ENCODE data around the gene ARHGAP25. TPM values are rescaled to one million over a fixed set of nuclear protein-coding genes. Genes with fewer than 3 reads are reported as not detected.

Gene ARHGAP25
- total and polyA plus RNA-seq, 2 experiments from 2014 or later: 1.9 to 2.0 TPM

GRCh38 chr2:68727683-68728375 lies 6.8 kb upstream of the ARHGAP25 start:
- no peak overlapping the region for H3K4me3 ChIP-seq
- no peak overlapping the region for H2AFZ ChIP-seq
- Mint-ChIP-seq H3K27ac (no peak overlapping the region), H3K4me1 (peaks cover 20% of the 10 kb centered on the region), H3K4me3 (no peak overlapping the region), H3K27me3 (ENCODE audit: insufficient read depth, low read depth, poor library complexity) (peaks cover 8% of the 10 kb centered on the region), H3K36me3 (ENCODE audit: low read depth) (no peaks in the 10 kb centered on the region), H3K9me3 (no peaks in the 10 kb centered on the region)
- peaks cover 3% of the 10 kb centered on the region; the same call in 1 of the 2 replicates for H3K4me1 ChIP-seq (ENCODE audit: insufficient read depth)
- H4K20me1 ChIP-seq (replicated peaks; ENCODE audit: insufficient read depth): no peaks in the 10 kb centered on the region
- ATAC-seq (no peak), DNase-seq (ENCODE audit: low spot score) (no peak)
- H3K79me2 ChIP-seq (replicated peaks; ENCODE audit: insufficient read depth): no peaks in the 10 kb centered on the region
- H3F3A ChIP-seq (replicated peaks; ENCODE audit: low read depth): no peaks in the 10 kb centered on the region
- no peak overlapping the region for H3K4me2 ChIP-seq
- H3K27ac ChIP-seq (ENCODE audit: low read depth): no peak overlapping the region
- H3K27me3 ChIP-seq (ENCODE audit: insufficient read depth): no peaks in the 10 kb centered on the region
- H3K9me2 ChIP-seq (ENCODE audit: insufficient read depth): 0 out of 2 replicates have a peak, but pooled peaks cover 3% of the 10 kb centered on the region
- no peaks in the 10 kb centered on the region for H3K36me3 ChIP-seq (ENCODE audit: insufficient read depth)
- TF ChIP-seq NANOG (IDR thresholded peaks at IDR 0.05; ENCODE audit: borderline replicate concordance): no peak
- no peak for TF ChIP-seq CREB1 (CRISPR knock-in tag; IDR thresholded peaks at IDR 0.05; ENCODE audit: low read depth)
- no peak for TF ChIP-seq POLR2AphosphoS5 (IDR thresholded peaks at IDR 0.05; ENCODE audit: low read depth)
- no peak for TF ChIP-seq JUNB (IDR thresholded peaks at IDR 0.05; ENCODE audit: unreplicated experiment)
- TF ChIP-seq EZH2 (IDR thresholded peaks at IDR 0.05; ENCODE audit: low read depth, unreplicated experiment): no peak
- TF ChIP-seq ETS1 (IDR thresholded peaks at IDR 0.05): no peak
- TF ChIP-seq ZNF114 (CRISPR knock-in tag; IDR thresholded peaks at IDR 0.05): no peak
- no peak for TF ChIP-seq EZH2phosphoT487 (IDR thresholded peaks at IDR 0.05; ENCODE audit: unreplicated experiment)
- TF ChIP-seq REST (IDR thresholded peaks at IDR 0.05; ENCODE audit: unreplicated experiment): no peak
- no peak for TF ChIP-seq ZNF462 (CRISPR knock-in tag; IDR thresholded peaks at IDR 0.05)
- no peak for TF ChIP-seq STAT1 (IDR thresholded peaks at IDR 0.05; ENCODE audit: unreplicated experiment)
- TF ChIP-seq CTCF (conservative IDR thresholded peaks at IDR 0.05; ENCODE audit: low read depth in 2 of 2): no peak
- TF ChIP-seq ZNF331 (CRISPR knock-in tag; IDR thresholded peaks at IDR 0.05; ENCODE audit: low read depth): no peak
